Measurements from ENCODE around the gene KCNC1. TPM values are rescaled to one million over a fixed set of nuclear protein-coding genes. Genes with fewer than 3 reads are reported as not detected.

The KCNC1 gene
- total and polyA plus RNA-seq, 2 of the 13 experiments (the other 11 are each of a cell fraction or from before 2014, with no cell fraction given), result 0.01 to 0.04 TPM

GRCh38 chr11:17770048-17770652 is 35.6 kb downstream of the KCNC1 start (continued):
- TF ChIP-seq REPIN1 (CRISPR knock-in tag; IDR thresholded peaks at IDR 0.05; ENCODE audit: borderline replicate concordance, low read depth) (peak; percentile 99; the same call in 1 of the 2 replicates), STAG1 (CRISPR knock-in tag; IDR thresholded peaks at IDR 0.05) (no peak; the same call in 1 of the 2 replicates), SP2 (CRISPR knock-in tag; IDR thresholded peaks at IDR 0.05) (peak; percentile 45; the same call in 1 of the 2 replicates), REL (CRISPR knock-in tag; conservative IDR thresholded peaks at IDR 0.05) (peak; percentile 83; the same call in 1 of the 2 replicates), HMG20A (CRISPR knock-in tag; IDR thresholded peaks at IDR 0.05; ENCODE audit: borderline replicate concordance) (peak; percentile 99), JDP2 (CRISPR knock-in tag; IDR thresholded peaks at IDR 0.05; ENCODE audit: borderline replicate concordance) (peak; percentile 20; the same call in 1 of the 2 replicates), ZNF441 (CRISPR knock-in tag; IDR thresholded peaks at IDR 0.05; ENCODE audit: borderline replicate concordance) (0 out of 2 replicates have a peak, but pooled peaks have one; percentile 25), SALL2 (CRISPR knock-in tag; IDR thresholded peaks at IDR 0.05) (peak; percentile 68; the same call in 1 of the 2 replicates), NCOA2 (CRISPR knock-in tag; IDR thresholded peaks at IDR 0.05) (peak; percentile 92), SALL1 (CRISPR knock-in tag; IDR thresholded peaks at IDR 0.05) (peak; percentile 99), ZBTB42 (CRISPR knock-in tag; IDR thresholded peaks at IDR 0.05) (no peak), CHD4 (IDR thresholded peaks at IDR 0.05; ENCODE audit: borderline replicate concordance, low read length) (peak; percentile 50; the same call in 1 of the 2 replicates), ZNF556 (CRISPR knock-in tag; IDR thresholded peaks at IDR 0.05; ENCODE audit: borderline replicate concordance) (peak; percentile 99), ATF7-NPFF (CRISPR knock-in tag; IDR thresholded peaks at IDR 0.05; ENCODE audit: low read depth) (peak; percentile 93), ZNF598 (CRISPR knock-in tag; IDR thresholded peaks at IDR 0.05; ENCODE audit: borderline replicate concordance) (peak; percentile 81; the same call in 1 of the 2 replicates), CERS6 (CRISPR knock-in tag; IDR thresholded peaks at IDR 0.05) (no peak)
- TF ChIP-seq, protein P1, sequence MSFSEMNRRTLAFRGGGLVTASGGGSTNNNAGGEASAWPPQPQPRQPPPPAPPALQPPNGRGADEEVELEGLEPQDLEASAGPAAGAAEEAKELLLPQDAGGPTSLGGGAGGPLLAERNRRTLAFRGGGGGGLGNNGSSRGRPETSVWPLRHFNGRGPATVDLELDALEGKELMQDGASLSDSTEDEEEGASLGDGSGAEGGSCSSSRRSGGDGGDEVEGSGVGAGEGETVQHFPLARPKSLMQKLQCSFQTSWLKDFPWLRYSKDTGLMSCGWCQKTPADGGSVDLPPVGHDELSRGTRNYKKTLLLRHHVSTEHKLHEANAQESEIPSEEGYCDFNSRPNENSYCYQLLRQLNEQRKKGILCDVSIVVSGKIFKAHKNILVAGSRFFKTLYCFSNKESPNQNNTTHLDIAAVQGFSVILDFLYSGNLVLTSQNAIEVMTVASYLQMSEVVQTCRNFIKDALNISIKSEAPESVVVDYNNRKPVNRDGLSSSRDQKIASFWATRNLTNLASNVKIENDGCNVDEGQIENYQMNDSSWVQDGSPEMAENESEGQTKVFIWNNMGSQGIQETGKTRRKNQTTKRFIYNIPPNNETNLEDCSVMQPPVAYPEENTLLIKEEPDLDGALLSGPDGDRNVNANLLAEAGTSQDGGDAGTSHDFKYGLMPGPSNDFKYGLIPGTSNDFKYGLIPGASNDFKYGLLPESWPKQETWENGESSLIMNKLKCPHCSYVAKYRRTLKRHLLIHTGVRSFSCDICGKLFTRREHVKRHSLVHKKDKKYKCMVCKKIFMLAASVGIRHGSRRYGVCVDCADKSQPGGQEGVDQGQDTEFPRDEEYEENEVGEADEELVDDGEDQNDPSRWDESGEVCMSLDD (CRISPR knock-in tag; IDR thresholded peaks at IDR 0.05; ENCODE audit: borderline replicate concordance), result peak; percentile 94; the same call in 1 of the 2 replicates
- TF ChIP-seq, protein P2, sequence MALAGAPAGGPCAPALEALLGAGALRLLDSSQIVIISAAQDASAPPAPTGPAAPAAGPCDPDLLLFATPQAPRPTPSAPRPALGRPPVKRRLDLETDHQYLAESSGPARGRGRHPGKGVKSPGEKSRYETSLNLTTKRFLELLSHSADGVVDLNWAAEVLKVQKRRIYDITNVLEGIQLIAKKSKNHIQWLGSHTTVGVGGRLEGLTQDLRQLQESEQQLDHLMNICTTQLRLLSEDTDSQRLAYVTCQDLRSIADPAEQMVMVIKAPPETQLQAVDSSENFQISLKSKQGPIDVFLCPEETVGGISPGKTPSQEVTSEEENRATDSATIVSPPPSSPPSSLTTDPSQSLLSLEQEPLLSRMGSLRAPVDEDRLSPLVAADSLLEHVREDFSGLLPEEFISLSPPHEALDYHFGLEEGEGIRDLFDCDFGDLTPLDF (CRISPR knock-in tag; IDR thresholded peaks at IDR 0.05), result no peak
- TF ChIP-seq, protein P3, sequence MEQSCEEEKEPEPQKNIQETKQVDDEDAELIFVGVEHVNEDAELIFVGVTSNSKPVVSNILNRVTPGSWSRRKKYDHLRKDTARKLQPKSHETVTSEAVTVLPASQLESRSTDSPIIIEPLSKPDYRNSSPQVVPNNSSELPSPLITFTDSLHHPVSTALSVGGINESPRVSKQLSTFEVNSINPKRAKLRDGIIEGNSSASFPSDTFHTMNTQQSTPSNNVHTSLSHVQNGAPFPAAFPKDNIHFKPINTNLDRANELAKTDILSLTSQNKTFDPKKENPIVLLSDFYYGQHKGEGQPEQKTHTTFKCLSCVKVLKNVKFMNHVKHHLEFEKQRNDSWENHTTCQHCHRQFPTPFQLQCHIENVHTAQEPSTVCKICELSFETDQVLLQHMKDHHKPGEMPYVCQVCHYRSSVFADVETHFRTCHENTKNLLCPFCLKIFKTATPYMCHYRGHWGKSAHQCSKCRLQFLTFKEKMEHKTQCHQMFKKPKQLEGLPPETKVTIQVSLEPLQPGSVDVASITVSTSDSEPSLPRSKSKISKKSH (CRISPR knock-in tag; IDR thresholded peaks at IDR 0.05; ENCODE audit: borderline replicate concordance), result peak; percentile 72; the same call in 1 of the 2 replicates

Measured in HepG2 (cell line).